Endothelial cell of umbilical vein (primary cell): ENCODE measurements around the gene ZNF184. TPM values are rescaled to one million over a fixed set of nuclear protein-coding genes. Genes with fewer than 3 reads are reported as not detected.

Source experiments
- BruUV-seq: library from RNA; stranded (reverse); fragments of 400-500 nt; replicated peaks from 2 replicates; lab custom pipeline; 2021; lab: Mats Ljungman, UMichigan
- CTCF ChIA-PET: fragments of 300-600, 350-600 bp; sonication (Branson Sonifier 250); formaldehyde crosslinking; loops from one replicate; lab custom pipeline; 2021; ENCODE audit warnings: antibody characterized with exemption, inconsistent platforms; lab: Charles Lee
- POLR2A ChIA-PET: fragments of 300-600, 350-600 bp; sonication (Branson Sonifier 250); formaldehyde crosslinking; loops from one replicate; lab custom pipeline; 2021; ENCODE audit warnings: antibody characterized with exemption, inconsistent platforms; lab: Charles Lee
- DNase-seq: peaks from one replicate; pipeline ENCODE4 v3.0.0-alpha.2; 2011; ENCODE audit warnings: low read depth, low spot score
- FAIRE-seq: peaks from 2 replicates; lab custom pipeline; 2011; peaks lifted over from hg19 to GRCh38; lab: Jason Lieb, UNC
- H2AFZ ChIP-seq: 2 replicates; pipeline ENCODE4 v1.6.0; 2012; ENCODE audit warnings: low read depth, low read length, control low read depth, inconsistent platforms
- H3K27ac ChIP-seq: 2 replicates; pipeline ENCODE4 v1.5.1; 2011; ENCODE audit warnings: low read depth, mild to moderate bottlenecking, control low read depth, low read length, moderate library complexity; ENCODE audit not compliant: insufficient read depth
- H3K27me3 ChIP-seq, 2 experiments: 2 replicates each; pipeline versions ENCODE4 v1.6.0 to v1.6.1; 2011; ENCODE audit warnings: low read length in 2 of 2, mixed read lengths in 1 of 2; ENCODE audit not compliant: control insufficient read depth in 2 of 2, insufficient read depth in 2 of 2
- H3K36me3 ChIP-seq, 2 experiments: 2 replicates in 1 of 2; 3 replicates in 1 of 2; pipeline ENCODE4 v1.5.1; 2011; ENCODE audit warnings: low read length in 2 of 2, mild to moderate bottlenecking in 1 of 2, moderate library complexity in 1 of 2; ENCODE audit not compliant: control insufficient read depth in 2 of 2, insufficient read depth in 2 of 2; ENCODE audit errors: extremely low read depth in 1 of 2
- H3K4me1 ChIP-seq: 3 replicates; pipeline ENCODE4 v1.5.1; 2011; ENCODE audit warnings: mild to moderate bottlenecking, low read length; ENCODE audit not compliant: control insufficient read depth, insufficient read depth; ENCODE audit errors: extremely low read depth
- H3K4me2 ChIP-seq: 2 replicates; pipeline ENCODE4 v1.6.1; 2011; ENCODE audit warnings: low read length, control low read depth, mixed read lengths; ENCODE audit not compliant: insufficient read depth
- H3K4me3 ChIP-seq, 3 experiments: fragments of 200-600 bp in 1 of 3; sonication (generic), shearing (Covaris generic) in 1 of 3; replicated peaks in 1 of 3; 2 replicates each; pipeline ENCODE4 v1.5.1; 2011 to 2016; ENCODE audit warnings: control low read depth in 3 of 3, low read length in 3 of 3, mild to moderate bottlenecking in 2 of 3, inconsistent platforms in 1 of 3, low read depth in 1 of 3, moderate library complexity in 1 of 3; ENCODE audit not compliant: insufficient read depth in 1 of 3
- H3K79me2 ChIP-seq: 2 replicates; pipeline ENCODE4 v1.6.0; 2012; ENCODE audit warnings: low read length, inconsistent platforms; ENCODE audit not compliant: control insufficient read depth, insufficient read depth
- H3K9ac ChIP-seq: replicated peaks from 2 replicates; pipeline ENCODE3; 2011; ENCODE audit warnings: low read length, control low read depth; ENCODE audit not compliant: insufficient read depth; ENCODE audit errors: extremely low read depth
- H3K9me1 ChIP-seq: replicated peaks from 3 replicates; pipeline ENCODE4 v1.6.0; 2011; ENCODE audit warnings: mild to moderate bottlenecking, low read length; ENCODE audit not compliant: control insufficient read depth, insufficient read depth; ENCODE audit errors: extremely low read depth
- H3K9me3 ChIP-seq: replicated peaks from 2 replicates; pipeline ENCODE4 v1.5.1; 2012; ENCODE audit warnings: low read length, inconsistent platforms; ENCODE audit not compliant: control insufficient read depth, insufficient read depth
- H4K20me1 ChIP-seq: replicated peaks from 2 replicates; pipeline ENCODE3; 2011; ENCODE audit warnings: mild to moderate bottlenecking, low read length; ENCODE audit not compliant: control insufficient read depth, insufficient read depth; ENCODE audit errors: extremely low read depth
- EZH2 ChIP-seq: IDR thresholded peaks from 2 replicates; pipeline ENCODE4 v1.6.1; 2012; ENCODE audit warnings: borderline replicate concordance, low read depth, mild to moderate bottlenecking, moderate library complexity, low read length, inconsistent platforms; ENCODE audit not compliant: severe bottlenecking
- FOS ChIP-seq: IDR thresholded peaks from 2 replicates; pipeline ENCODE4 v1.6.1; 2011; ENCODE audit warnings: mild to moderate bottlenecking, low read length, moderate library complexity, borderline replicate concordance; ENCODE audit not compliant: insufficient read depth
- GATA2 ChIP-seq: IDR thresholded peaks from 2 replicates; pipeline ENCODE4 v1.7.0; 2011; ENCODE audit warnings: low read depth, mild to moderate bottlenecking, moderate library complexity, mixed read lengths, low read length; ENCODE audit not compliant: insufficient read length, insufficient read depth
- JUN ChIP-seq: IDR thresholded peaks from 2 replicates; pipeline ENCODE4 v1.6.1; 2011; ENCODE audit warnings: borderline replicate concordance, low read depth; ENCODE audit not compliant: insufficient read length, insufficient read depth
- MAX ChIP-seq: IDR thresholded peaks from 2 replicates; pipeline ENCODE4 v1.6.1; 2011; ENCODE audit not compliant: insufficient read depth, insufficient read length
- MYC ChIP-seq: IDR thresholded peaks from one replicate; pipeline ENCODE4 v1.6.1; 2011; ENCODE audit warnings: mild to moderate bottlenecking, low read depth, low read length
- POLR2A ChIP-seq: IDR thresholded peaks from 2 replicates; pipeline ENCODE4 v1.6.1; 2012; ENCODE audit warnings: low read depth, mild to moderate bottlenecking, control low read depth, low read length
- POLR2AphosphoS5 ChIP-seq: IDR thresholded peaks from 2 replicates; pipeline ENCODE4 v1.6.1; 2012; ENCODE audit warnings: low read depth, mild to moderate bottlenecking, control low read depth, low read length, moderate library complexity; ENCODE audit not compliant: insufficient read depth
- dilution Hi-C: fragments of 300-500 bp; cut with MboI; formaldehyde crosslinking; loops from one replicate; pipeline ENCODE4 v1.15.0; 2019; ENCODE audit warnings: low sequenced_read_pairs; ENCODE audit not compliant: extremely low pct_ligation_motif_present
- intact Hi-C: fragments of 100-400 bp; cut with micrococcal nuclease; formaldehyde crosslinking; loops from one replicate; pipeline ENCODE4 v1.10.0; 2022
- polyA plus RNA-seq, 4 experiments: library from polyadenylated mRNA; depleted of rRNA in 3 of 4; stranded (reverse) in 3 of 4; unstranded in 1 of 4; fragments of >200 nt; gene quantifications; 2 replicates each; pipeline versions ENCODE4 v1.2.1 to v1.2.3, GENCODE V29; 2011 to 2012; ENCODE audit warnings: missing spikeins in 1 of 4
- total RNA-seq: library from RNA; stranded (reverse); gene quantifications from 2 replicates; pipeline ENCODE4 v1.2.3, GENCODE V29; 2021
- TF ChIP-seq, protein P1 (sequence below), 2 donors: IDR thresholded peaks; 1 replicate in 1 of 2; 2 replicates in 1 of 2; pipeline ENCODE4 v1.5.1; 2011; ENCODE audit warnings: low read length in 2 of 2, mild to moderate bottlenecking in 2 of 2, moderate library complexity in 2 of 2, control low read depth in 1 of 2, inconsistent platforms in 1 of 2, low read depth in 1 of 2; ENCODE audit not compliant: insufficient read depth in 1 of 2; ENCODE audit errors: extremely low read depth in 1 of 2

The ZNF184 gene
- total and polyA plus RNA-seq, 2 donors (not counting 3 experiments of a cell fraction or from before 2014, with no cell fraction given) = 1.6 to 6.5 TPM

DNA sequence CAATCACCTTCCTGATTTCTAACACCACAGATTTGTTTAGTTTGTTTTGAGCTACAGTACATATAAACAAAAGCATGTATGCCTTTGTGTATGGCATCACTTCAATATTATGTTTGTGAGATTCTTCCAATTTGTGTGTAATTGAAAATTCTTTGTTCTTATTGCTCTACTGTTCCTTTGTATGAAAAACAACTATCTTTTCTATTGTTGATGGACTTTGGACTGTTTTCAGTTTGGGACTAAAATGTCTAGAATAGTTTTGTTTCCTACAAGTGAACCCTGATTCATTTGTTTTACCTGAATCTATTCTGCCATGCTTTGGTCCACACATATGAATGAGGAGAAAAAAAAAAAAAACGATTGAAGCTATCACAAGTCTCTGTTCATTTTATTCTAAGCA is 21.2 kb upstream of the ZNF184 start:
- H3K9ac ChIP-seq = no peak overlapping the region
- no peaks in the 10 kb centered on the region for H3K36me3 ChIP-seq
- H4K20me1 ChIP-seq = no peaks in the 10 kb centered on the region
- dilution Hi-C loops = no loop called here
- no peak overlapping the region for H3K4me2 ChIP-seq
- no peak for DNase-seq
- no peaks in the 10 kb centered on the region for H3K9me3 ChIP-seq
- peaks cover 7% of the 10 kb centered on the region for H3K4me1 ChIP-seq
- H3K4me3 ChIP-seq = no peak overlapping the region
- ChIA-PET POLR2A (no interaction called here), CTCF (no interaction called here)
- TF ChIP-seq JUN (no peak), MYC (no peak), GATA2 (no peak), POLR2AphosphoS5 (no peak), FOS (no peak), POLR2A (no peak), EZH2 (no peak), MAX (no peak)
- TF ChIP-seq, protein P1, sequence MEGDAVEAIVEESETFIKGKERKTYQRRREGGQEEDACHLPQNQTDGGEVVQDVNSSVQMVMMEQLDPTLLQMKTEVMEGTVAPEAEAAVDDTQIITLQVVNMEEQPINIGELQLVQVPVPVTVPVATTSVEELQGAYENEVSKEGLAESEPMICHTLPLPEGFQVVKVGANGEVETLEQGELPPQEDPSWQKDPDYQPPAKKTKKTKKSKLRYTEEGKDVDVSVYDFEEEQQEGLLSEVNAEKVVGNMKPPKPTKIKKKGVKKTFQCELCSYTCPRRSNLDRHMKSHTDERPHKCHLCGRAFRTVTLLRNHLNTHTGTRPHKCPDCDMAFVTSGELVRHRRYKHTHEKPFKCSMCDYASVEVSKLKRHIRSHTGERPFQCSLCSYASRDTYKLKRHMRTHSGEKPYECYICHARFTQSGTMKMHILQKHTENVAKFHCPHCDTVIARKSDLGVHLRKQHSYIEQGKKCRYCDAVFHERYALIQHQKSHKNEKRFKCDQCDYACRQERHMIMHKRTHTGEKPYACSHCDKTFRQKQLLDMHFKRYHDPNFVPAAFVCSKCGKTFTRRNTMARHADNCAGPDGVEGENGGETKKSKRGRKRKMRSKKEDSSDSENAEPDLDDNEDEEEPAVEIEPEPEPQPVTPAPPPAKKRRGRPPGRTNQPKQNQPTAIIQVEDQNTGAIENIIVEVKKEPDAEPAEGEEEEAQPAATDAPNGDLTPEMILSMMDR (IDR thresholded peaks at IDR 0.05; ENCODE audit: extremely low read depth in 1 of 2, insufficient read depth in 1 of 2, low read depth in 1 of 2, low read length in 2 of 2) = no peak
- BruUV-seq = no TSS peak
- FAIRE-seq = no peak
- no peak overlapping the region for H2AFZ ChIP-seq
- no peaks in the 10 kb centered on the region for H3K79me2 ChIP-seq
- intact Hi-C loops = no loop called here
- peaks cover 8 to 20% of the 10 kb centered on the region in 2 experiments for H3K27me3 ChIP-seq
- no peaks in the 10 kb centered on the region for H3K9me1 ChIP-seq
- H3K27ac ChIP-seq = no peak overlapping the region
